ENCODE measurements around the gene KAZN.

GRCh38 chr1:14681182-14681581, 82.7 kb downstream of the KAZN start:
- no peak for TF ChIP-seq CTCF (IDR thresholded peaks at IDR 0.05)
- TF ChIP-seq POLR2A (IDR thresholded peaks at IDR 0.05): no peak
- TF ChIP-seq EP300 (IDR thresholded peaks at IDR 0.05): no peak
